ENCODE measurements around the gene GPALPP1. TPM values are rescaled to one million over a fixed set of nuclear protein-coding genes. Genes with fewer than 3 reads are reported as not detected.

GPALPP1 gene, protein sequence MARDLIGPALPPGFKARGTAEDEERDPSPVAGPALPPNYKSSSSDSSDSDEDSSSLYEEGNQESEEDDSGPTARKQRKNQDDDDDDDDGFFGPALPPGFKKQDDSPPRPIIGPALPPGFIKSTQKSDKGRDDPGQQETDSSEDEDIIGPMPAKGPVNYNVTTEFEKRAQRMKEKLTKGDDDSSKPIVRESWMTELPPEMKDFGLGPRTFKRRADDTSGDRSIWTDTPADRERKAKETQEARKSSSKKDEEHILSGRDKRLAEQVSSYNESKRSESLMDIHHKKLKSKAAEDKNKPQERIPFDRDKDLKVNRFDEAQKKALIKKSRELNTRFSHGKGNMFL
- total RNA-seq = 10 to 100 TPM; 17.1 to 27.3 (median 21.7) TPM

DNA sequence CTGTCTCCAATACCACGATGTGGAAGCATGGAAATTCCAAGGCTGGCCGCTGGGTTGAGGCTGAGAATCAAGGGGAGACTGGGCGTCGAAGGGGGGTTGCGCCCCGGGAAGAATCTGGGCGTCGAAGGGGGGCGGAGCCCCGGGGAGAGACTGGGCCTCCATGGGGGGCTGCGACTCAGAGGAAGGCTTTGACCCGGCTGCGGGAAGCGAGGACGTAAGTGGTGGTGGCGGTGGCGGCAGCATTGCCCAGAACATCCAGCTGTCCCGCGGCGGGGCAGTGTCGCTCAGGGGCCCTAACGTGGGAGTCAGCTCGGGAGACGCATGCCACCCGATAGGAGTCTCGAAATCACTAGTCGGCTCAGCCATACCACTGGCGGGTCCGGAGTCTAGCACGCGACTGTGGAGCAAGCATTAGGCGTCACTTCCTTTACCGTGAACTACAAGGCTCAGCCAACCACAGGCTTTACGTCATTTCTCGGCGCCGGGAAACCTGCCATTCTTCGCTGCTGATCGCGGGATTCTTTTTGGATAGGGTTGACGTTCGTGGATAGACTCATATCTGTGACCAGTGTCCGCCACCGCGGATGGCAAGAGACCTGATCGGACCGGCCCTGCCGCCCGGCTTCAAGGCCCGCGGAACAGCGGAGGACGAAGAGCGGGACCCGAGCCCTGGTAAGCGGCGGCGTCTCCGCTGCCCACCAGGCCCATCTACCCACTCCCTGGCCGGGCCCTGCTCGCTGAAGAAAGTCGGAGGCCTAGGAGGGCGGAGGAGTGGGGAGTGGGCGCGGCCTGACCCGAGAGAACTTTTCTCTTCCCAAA, at the start of gene GPALPP1, which contains the start of gene NUFIP1:
TSS of gene GPALPP1 (plus strand) at position 468 of the 819 bp plus-strand sequence. CDS start at position 585, 117 bp downstream.
TSS of gene NUFIP1 (minus strand) at position 401 of the 819 bp plus-strand sequence. CDS start at position 366, 35 bp downstream.
- TF ChIP-seq, protein P1, sequence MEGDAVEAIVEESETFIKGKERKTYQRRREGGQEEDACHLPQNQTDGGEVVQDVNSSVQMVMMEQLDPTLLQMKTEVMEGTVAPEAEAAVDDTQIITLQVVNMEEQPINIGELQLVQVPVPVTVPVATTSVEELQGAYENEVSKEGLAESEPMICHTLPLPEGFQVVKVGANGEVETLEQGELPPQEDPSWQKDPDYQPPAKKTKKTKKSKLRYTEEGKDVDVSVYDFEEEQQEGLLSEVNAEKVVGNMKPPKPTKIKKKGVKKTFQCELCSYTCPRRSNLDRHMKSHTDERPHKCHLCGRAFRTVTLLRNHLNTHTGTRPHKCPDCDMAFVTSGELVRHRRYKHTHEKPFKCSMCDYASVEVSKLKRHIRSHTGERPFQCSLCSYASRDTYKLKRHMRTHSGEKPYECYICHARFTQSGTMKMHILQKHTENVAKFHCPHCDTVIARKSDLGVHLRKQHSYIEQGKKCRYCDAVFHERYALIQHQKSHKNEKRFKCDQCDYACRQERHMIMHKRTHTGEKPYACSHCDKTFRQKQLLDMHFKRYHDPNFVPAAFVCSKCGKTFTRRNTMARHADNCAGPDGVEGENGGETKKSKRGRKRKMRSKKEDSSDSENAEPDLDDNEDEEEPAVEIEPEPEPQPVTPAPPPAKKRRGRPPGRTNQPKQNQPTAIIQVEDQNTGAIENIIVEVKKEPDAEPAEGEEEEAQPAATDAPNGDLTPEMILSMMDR (IDR thresholded peaks at IDR 0.05; ENCODE audit: low read depth) = no peak

DNA sequence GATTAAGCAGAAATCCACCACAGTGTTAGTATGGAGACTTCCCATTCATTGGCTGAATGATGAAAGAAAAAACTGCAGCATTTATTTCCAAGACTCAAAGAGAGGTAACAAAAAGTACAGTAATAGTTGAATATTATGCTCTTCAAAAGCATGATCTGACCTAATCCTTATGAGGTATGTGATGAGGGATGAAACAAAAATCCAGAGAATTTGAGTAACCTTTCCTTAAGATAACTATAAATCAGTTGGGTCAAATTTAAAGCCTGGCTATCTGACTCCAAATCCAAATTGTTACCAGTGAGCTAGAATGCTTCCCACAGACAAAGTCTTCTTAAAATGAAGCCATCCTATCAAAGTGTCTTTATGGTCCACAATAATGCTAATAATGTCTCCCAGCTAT, 38.2 kb upstream of the GPALPP1 start:
- TF ChIP-seq, protein P1 (IDR thresholded peaks at IDR 0.05; ENCODE audit: low read depth) = no peak

DNA sequence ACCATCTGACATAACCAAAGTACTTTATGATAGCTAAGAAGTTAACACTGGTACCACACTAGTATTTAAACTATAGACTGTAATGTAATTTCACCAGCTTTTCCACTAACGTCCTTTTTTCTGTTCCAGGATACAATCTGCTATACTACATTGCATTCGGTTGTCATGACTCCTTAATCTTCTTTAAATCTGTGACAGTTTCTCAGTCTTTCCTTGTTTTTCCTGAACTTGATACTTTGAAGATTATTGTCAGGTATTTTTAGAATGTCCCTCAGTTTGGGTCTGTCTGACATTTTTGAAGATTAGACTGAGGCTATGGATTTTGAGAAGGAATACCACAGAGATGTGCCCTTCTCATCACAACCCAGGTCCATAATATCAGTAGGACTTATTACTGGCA, 36.7 kb upstream of the GPALPP1 start:
- TF ChIP-seq, protein P1 (IDR thresholded peaks at IDR 0.05; ENCODE audit: low read depth) = no peak

DNA sequence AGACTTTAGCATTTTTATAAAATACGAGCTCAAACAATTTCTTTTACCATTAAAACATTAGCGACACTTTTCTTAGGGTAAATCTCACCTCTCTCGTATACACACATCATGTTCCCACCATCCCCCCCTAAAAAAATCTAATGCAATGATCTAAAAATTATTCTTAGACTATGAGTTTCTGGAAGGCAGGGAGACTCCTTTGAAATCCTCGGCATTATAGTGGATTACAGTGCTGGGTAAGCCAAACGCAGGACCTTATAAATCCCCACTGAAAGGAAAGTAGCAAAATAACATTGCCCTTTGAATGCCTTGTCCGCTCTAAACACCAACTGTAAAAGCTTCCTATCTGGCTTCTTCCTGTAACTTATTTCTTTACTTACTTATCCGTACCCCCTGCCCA, 35.1 kb upstream of the GPALPP1 start:
- TF ChIP-seq, protein P1 (IDR thresholded peaks at IDR 0.05; ENCODE audit: low read depth) = no peak

DNA sequence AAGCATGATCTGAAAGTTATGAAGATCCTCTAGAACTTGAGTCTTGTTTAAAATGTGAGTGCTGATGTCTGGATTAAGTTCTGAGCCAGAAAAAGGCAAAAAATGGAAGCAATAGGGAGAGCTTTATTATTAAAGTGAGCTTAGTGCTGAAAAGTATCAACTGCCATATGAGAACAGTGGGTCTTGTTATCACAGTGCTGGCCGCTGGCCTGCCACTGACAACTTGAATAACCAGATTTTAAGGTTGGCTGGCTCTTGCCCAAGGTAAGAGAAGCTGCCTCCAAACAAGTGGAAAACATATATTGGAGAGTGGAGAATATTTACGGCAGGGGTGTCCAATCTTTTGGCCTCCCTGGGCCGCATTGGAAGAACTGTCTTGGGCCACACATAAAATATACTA, 33.9 kb upstream of the GPALPP1 start:
- TF ChIP-seq, protein P1 (IDR thresholded peaks at IDR 0.05; ENCODE audit: low read depth) = no peak

DNA sequence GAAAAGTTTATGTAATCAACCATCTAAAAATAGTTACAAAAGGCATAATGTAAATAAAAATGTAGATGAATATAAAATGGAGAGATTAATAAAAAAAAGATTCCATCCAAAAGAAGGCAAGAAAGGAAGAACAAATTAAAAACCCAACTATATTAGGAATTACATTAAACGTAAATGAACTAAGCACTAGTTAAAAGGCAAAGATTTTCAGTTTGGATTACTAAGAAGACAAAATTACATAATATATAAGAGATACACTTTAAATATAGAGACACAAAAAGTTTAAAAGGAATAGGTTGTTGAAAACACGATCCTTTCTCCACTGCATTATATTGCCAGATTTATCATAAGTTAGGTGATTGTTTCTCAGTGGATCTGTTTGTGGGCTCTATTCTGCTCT, 27.3 kb upstream of the GPALPP1 start:
- TF ChIP-seq, protein P1 (IDR thresholded peaks at IDR 0.05; ENCODE audit: low read depth) = no peak

Measured in subcutaneous adipose tissue (tissue), 4 donors.